Spinal cord (tissue), 10 donors: ENCODE measurements around the gene RIOK1. TPM values are rescaled to one million over a fixed set of nuclear protein-coding genes. Genes with fewer than 3 reads are reported as not detected.
"Not testable (repeated sequence)": the region's sequence is repeated elsewhere in the genome, so short reads cannot be mapped to it uniquely, and the experiment has no call there.

ENCODE experiments used
- DNase-seq, 6 donors: peaks; one replicate each; pipeline versions ENCODE4 v3.0.0 to v3.0.0-alpha.2; 2013 to 2015; ENCODE audit warnings: low spot score in 6 of 6, low read depth in 4 of 6
- H3K27ac ChIP-seq: one replicate; pipeline ENCODE4 v1.5.1; 2013; ENCODE audit warnings: low read depth, low read length, control low read depth
- H3K27me3 ChIP-seq: one replicate; pipeline ENCODE4 v1.6.1; 2013; ENCODE audit warnings: low read length; ENCODE audit not compliant: control insufficient read depth, insufficient read depth
- H3K36me3 ChIP-seq: one replicate; pipeline ENCODE4 v1.6.1; 2013; ENCODE audit warnings: low read length; ENCODE audit not compliant: control insufficient read depth, insufficient read depth
- H3K4me1 ChIP-seq: one replicate; pipeline ENCODE4 v1.6.1; 2013; ENCODE audit warnings: low read length; ENCODE audit not compliant: control insufficient read depth, insufficient read depth
- H3K4me3 ChIP-seq: one replicate; pipeline ENCODE4 v1.5.1; 2013; ENCODE audit warnings: low read depth, low read length, control low read depth
- H3K9me3 ChIP-seq: one replicate; pipeline ENCODE4 v1.6.1; 2013; ENCODE audit warnings: low read length; ENCODE audit not compliant: control insufficient read depth, insufficient read depth
- WGBS: methylation state at CpG from one replicate; pipeline ENCODE4 v1.1.5; 2013; ENCODE audit warnings: missing lambda C conversion rate; ENCODE audit not compliant: insufficient coverage; 5-methylcytosine and 5-hydroxymethylcytosine counted together
- polyA plus RNA-seq, 2 donors: library from polyadenylated mRNA; unstranded; fragments of 120-200 nt; gene quantifications; one replicate each; pipeline ENCODE4 v1.2.1, GENCODE V29; 2013; ENCODE audit not compliant: insufficient read length in 2 of 2
- total RNA-seq, 2 donors: library from RNA; depleted of rRNA in 1 of 2; stranded (reverse); fragments of 120-200 nt in 1 of 2; fragments of >200 nt in 1 of 2; gene quantifications; one replicate each; pipeline versions ENCODE4 v1.2.3 to v1.2.4, GENCODE V29; 2013 to 2014
- donor health status: healthy.

Gene RIOK1
- total and polyA plus RNA-seq, 4 donors = 26.3 to 36.6 (median 30.3) TPM

DNA sequence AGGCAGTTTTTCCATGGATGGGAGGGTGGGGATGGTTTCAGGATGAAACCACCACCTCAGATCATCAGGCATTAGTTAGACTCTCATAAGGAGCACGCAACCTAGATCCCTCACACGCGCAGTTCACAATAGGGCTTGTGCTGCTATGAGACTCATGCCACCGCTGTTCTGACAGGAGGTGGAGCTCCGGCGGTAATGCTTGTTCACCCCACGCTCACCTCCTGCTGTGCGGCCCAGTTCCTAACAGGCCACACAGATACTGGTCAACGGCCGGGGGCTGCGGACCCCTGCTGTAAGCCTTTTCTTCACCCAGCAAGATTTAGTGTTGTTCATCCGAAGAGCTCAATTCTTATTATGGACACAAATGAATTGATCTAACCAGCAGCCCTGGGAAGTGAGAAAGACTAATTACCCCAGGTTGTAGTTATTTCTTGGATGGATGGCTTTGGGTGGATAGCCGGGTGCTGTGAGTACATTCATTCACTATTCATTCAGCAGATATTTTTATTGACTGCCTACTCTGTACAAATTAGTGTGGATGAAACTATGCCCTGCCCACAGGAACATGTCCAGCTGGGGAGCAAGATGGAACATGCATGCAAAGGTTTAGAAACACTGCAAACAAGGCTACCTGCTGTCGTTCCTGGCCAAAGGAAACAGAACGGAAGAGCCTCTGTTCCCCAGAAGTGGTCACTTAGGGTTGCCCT lies 57.2 kb downstream of the RIOK1 start:
- peak in 2 of 6 donors; percentile 16 to 43 for DNase-seq

DNA sequence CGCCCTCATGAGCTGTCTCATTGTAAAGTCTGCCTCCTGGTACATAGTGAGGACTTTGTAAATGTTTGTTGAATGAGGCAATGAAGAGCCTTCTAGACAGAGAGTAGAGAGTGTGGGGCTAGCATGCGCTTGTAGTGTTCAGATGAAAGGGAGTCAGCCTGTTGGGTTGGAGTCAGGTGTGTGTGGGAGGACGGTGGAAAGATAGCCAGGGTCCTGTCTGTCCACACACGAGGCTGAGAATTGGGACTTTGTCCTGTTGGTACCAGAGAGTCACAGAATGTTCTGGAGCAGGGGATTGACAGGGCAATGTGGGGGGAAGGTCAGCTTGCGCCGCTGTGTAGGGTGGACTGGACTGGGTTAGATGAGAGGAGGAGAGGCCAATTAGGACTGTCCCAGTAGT lies 58.6 kb downstream of the RIOK1 start:
- Histone ChIP-seq H3K9me3 (no peaks in the 10 kb centered on the region), H3K4me3 (no peak overlapping the region), H3K36me3 (no peaks in the 10 kb centered on the region), H3K27ac (no peak overlapping the region), H3K4me1 (peaks cover 4% of the 10 kb centered on the region), H3K27me3 (peaks cover 8% of the 10 kb centered on the region)
- no peak for DNase-seq
- 93% methylated on average over 6 of the region's 6 CpGs for WGBS

More for the DNA sequence above, 57.2 kb downstream of the RIOK1 start:
- peaks cover 4% of the 10 kb centered on the region for H3K4me1 ChIP-seq
- no peak overlapping the region for H3K4me3 ChIP-seq
- H3K27me3 ChIP-seq = peaks cover 8% of the 10 kb centered on the region
- WGBS = 18% methylated on average over 8 of the region's 15 CpGs
- H3K27ac ChIP-seq = no peak overlapping the region
- H3K36me3 ChIP-seq = no peaks in the 10 kb centered on the region
- no peaks in the 10 kb centered on the region for H3K9me3 ChIP-seq

DNA sequence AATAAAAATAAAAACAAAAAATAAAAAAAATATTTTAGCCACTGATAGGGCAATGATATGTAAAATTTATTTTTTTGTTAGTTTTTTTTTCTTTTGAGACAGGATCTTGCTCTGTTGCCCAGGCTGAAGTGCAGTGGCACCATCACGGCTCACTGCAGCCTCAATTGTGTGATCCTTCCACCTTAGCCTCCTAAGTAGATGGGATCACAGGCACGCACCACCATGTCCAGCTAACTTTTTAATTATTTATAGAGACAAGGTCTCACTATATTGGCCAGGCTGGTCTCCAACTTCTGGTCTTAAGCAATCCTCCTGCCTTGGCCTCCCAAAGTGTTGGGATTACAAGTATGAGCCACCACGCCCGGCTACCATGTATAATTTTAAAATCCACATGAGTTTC lies 59.4 kb downstream of the RIOK1 start:
- Histone ChIP-seq H3K27me3 (peaks cover 8% of the 10 kb centered on the region), H3K27ac (no peak overlapping the region), H3K9me3 (no peaks in the 10 kb centered on the region), H3K4me3 (no peak overlapping the region), H3K4me1 (peaks cover 4% of the 10 kb centered on the region), H3K36me3 (no peaks in the 10 kb centered on the region)
- no peak for DNase-seq
- 100% methylated on average over 2 of the region's 4 CpGs for WGBS

DNA sequence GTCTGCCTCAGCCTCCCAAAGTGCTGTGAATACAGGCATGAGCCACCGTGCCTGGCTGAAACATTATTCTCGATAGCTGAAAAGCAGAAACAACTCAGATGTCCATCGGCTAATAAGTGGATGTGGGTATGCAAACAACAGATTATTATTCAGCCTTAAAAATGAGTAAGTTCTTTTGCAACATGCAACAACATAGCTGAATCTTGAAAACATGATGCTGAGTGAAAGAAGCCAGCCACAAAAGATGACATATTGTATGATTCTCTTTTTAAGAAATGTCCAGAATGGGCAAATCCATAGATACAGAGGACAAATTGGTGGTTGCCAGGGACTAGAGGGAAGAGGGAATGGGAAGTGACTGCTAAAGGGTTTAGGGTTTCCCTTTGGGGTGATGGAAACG lies 61.7 kb downstream of the RIOK1 start:
- no peak for DNase-seq
- no CpG with 5 or more reads among the region's 4 CpGs for WGBS
- Histone ChIP-seq H3K27me3 (peaks cover 5% of the 10 kb centered on the region), H3K9me3 (no peaks in the 10 kb centered on the region), H3K27ac (no peak overlapping the region), H3K4me3 (no peak overlapping the region), H3K4me1 (peaks cover 4% of the 10 kb centered on the region), H3K36me3 (no peaks in the 10 kb centered on the region)

DNA sequence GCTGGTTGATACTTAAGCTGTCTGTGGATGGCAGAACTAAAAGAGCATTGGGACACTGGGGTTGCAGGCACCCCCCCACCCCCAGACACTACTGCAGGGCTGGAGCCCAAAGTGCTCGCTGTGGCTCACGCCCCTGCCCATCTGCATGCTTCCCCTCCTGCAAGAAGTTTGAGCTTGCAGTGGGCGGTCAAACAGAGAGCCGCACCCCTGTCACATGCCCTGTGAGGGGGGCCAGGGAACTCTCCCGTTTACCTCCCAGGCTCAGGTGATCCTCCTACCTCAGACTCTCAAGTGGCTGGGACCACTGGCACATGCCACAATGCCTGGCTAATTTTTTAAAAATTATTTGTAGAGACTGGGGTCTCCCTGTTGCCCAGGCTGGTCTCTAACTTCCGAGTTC lies 63.3 kb downstream of the RIOK1 start:
- no peak overlapping the region for H3K4me3 ChIP-seq
- no peaks in the 10 kb centered on the region for H3K9me3 ChIP-seq
- no peaks in the 10 kb centered on the region for H3K36me3 ChIP-seq
- no peaks in the 10 kb centered on the region for H3K4me1 ChIP-seq
- 72% methylated on average over 5 of the region's 6 CpGs for WGBS
- H3K27me3 ChIP-seq = peaks cover under 1% of the 10 kb centered on the region
- DNase-seq = no peak
- no peak overlapping the region for H3K27ac ChIP-seq

DNA sequence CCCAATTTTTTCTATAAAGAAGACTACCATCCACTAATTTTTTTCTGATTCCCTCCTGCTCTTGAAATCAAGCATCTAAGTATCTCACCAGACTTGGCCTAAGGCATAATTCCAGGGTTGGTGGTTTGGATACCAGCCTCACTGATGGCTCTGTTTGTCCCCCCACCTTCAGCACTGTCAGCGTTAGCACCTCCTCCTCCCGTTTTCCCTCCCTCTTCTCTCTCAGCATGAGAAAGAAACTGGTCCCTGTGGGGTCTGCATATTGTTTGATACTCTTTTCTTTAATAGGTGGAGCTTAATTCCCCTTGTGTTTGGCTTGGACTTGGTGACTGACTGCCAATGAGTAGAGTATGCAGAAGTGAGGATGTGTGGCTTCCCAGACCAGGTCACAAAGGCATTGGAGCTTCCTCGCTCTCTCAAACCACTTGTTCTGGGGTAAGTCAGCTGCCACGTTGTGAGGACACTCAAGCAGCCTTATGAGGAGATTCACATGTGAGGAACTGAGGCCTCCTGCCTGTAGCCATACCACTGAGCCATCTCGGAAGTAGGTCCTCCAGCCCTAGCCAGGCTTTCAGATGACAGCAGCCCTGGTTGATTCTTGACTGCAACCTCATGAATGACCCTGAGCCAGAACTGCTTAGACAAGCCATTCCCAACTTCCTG lies 65.2 kb downstream of the RIOK1 start:
- Histone ChIP-seq H3K36me3 (no peaks in the 10 kb centered on the region), H3K27me3 (no peaks in the 10 kb centered on the region), H3K27ac (no peak overlapping the region), H3K9me3 (no peaks in the 10 kb centered on the region), H3K4me3 (no peak overlapping the region), H3K4me1 (no peaks in the 10 kb centered on the region)
- no peak for DNase-seq
- WGBS = 64% methylated on average over 3 of the region's 5 CpGs

DNA sequence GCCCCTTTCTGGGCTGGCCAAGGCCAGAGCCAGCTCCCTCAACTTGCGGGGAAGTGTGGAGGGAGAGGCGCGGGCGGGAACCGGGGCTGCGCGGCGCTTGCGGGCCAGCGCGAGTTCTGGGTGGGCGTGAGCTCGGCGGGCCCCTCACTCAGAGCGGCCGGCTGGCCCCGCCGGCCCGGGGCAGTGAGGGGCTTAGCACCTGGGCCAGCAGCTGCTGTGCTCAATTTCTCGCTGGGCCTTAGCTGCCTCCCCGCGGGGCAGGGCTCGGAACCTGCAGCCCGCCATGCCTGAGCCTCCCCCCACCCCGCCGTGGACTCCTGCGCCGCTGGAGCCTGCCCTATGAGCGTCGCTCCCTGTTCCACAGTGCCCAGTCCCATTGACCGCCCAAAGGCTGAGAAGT lies 66.7 kb downstream of the RIOK1 start:
- H3K9me3 ChIP-seq, H3K4me1 ChIP-seq, H3K27ac ChIP-seq, H3K36me3 ChIP-seq, H3K27me3 ChIP-seq, DNase-seq, H3K4me3 ChIP-seq: not testable (repeated sequence)
- 98% methylated on average over 23 of the region's 31 CpGs for WGBS

DNA sequence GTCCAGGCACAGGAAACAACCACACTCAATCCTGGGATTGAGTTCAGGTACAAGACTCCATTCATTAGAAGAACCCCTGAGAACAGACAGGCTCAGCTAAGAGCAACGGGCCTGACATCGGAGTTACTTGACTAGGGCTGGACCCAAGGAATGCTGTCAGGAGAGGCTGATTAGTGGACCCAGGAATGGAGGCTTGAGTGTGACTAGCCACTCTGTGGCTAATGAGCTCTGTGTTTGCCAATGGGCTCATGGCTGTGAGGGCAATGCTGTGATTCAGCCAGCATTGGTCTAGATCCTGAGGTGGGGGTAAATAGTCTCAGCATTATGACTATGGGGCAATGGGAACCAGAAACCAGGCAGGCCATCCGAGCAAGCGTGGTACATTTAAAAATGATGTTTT lies 71.8 kb downstream of the RIOK1 start:
- no peaks in the 10 kb centered on the region for H3K27me3 ChIP-seq
- H3K4me3 ChIP-seq = no peak overlapping the region
- WGBS = 89% methylated on average over 3 of the region's 4 CpGs
- H3K27ac ChIP-seq = no peak overlapping the region
- H3K4me1 ChIP-seq = no peaks in the 10 kb centered on the region
- no peaks in the 10 kb centered on the region for H3K9me3 ChIP-seq
- no peaks in the 10 kb centered on the region for H3K36me3 ChIP-seq
- no peak for DNase-seq

DNA sequence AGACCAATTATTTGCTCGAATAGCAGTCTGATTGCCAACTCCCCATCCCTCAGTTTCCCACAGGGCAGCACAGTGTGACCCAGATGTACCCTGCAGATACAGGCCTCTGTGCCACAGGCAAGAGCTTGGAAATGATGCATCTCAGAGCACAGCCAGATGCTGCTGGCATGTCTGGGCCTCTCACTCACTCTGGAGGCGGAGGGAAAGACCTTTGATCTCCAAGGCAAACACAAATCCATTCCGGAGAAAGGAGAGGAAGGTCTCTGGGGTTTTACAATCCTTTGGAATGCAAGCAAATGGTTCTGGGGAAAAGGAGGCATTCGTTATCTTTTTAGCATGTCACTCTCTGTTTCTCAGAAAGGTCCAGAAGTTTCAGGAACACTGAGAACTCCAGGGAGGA lies 74.2 kb downstream of the RIOK1 start:
- Histone ChIP-seq H3K27ac (no peak overlapping the region), H3K9me3 (no peaks in the 10 kb centered on the region), H3K4me1 (peaks cover 4% of the 10 kb centered on the region), H3K4me3 (no peak overlapping the region), H3K36me3 (no peaks in the 10 kb centered on the region), H3K27me3 (no peaks in the 10 kb centered on the region)
- peak in 1 of 6 donors; percentile 30 for DNase-seq
- WGBS = 49% methylated on average over 3 of the region's 4 CpGs
